GM18499 (cell line): ENCODE measurements around the gene PRR7.
A peak's percentile ranks its signal among the peaks of the same experiment; 100 is the strongest.

Experiments used
- ATAC-seq: cut with Tn5 transposase; IDR thresholded peaks from one replicate; pipeline ENCODE4 v1.9.1; 2021; ENCODE audit warnings: moderate number of reproducible peaks; ENCODE audit not compliant: insufficient read depth, unreplicated experiment

The PRR7 gene

GRCh38 chr5:177448244-177448950 is 1.8 kb downstream of the PRR7 start:
- no peak for ATAC-seq

GRCh38 chr5:177449140-177450061 is 2.8 kb downstream of the PRR7 start:
- ATAC-seq, result no peak

- ATAC-seq, result no peak
These were observed 4.2 kb downstream of the PRR7 start for GRCh38 chr5:177450667-177451424.

GRCh38 chr5:177452688-177453638 is 6.3 kb downstream of the PRR7 start:
- no peak for ATAC-seq

GRCh38 chr5:177453852-177454396 is 7.3 kb downstream of the PRR7 start:
- ATAC-seq, result no peak

- ATAC-seq, result no peak
These were observed 7.9 kb downstream of the PRR7 start for GRCh38 chr5:177454397-177455035.

- ATAC-seq, result no peak
These were observed 8.5 kb downstream of the PRR7 start for GRCh38 chr5:177455036-177455660.

- ATAC-seq, result no peak
These were observed 9.3 kb downstream of the PRR7 start for GRCh38 chr5:177455661-177456590.

GRCh38 chr5:177456591-177456964 is 10.0 kb downstream of the PRR7 start:
- ATAC-seq, result no peak

GRCh38 chr5:177456976-177457851 is 10.6 kb downstream of the PRR7 start:
- peak; percentile 53 for ATAC-seq

GRCh38 chr5:177457852-177458681 is 11.5 kb downstream of the PRR7 start:
- no peak for ATAC-seq

GRCh38 chr5:177458912-177459350 is 12.3 kb downstream of the PRR7 start:
- no peak for ATAC-seq

- ATAC-seq, result no peak
These were observed 12.7 kb downstream of the PRR7 start for GRCh38 chr5:177459357-177459756.

- ATAC-seq, result no peak
These were observed 13.4 kb downstream of the PRR7 start for GRCh38 chr5:177459819-177460628.
